ENCODE measurements around the gene CPHXL2. TPM values are rescaled to one million over a fixed set of nuclear protein-coding genes. Genes with fewer than 3 reads are reported as not detected.
A peak's percentile ranks its signal among the peaks of the same experiment; 100 is the strongest.

The CPHXL2 gene
- total and polyA plus RNA-seq, 4 donors = 0.21 to 0.47 TPM; not detected in 2

DNA sequence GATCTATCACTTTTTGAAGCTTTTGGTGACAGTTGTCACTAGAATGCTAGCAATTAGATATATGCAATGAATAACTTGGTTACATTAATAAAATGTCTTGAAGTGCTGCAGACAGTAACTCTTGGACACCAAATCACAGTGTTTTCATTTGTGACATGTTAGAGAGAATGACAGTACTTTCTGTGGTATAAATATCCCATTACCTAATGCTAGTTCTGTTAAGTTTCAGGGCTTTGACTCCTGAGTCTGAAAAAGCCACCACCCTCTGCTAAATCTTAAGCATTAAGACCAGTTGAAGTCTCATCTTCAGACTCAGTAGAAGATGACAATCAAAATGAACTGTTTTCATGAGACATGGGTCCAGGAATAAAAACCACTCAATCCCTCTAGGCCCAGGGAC lies 10.6 kb upstream of the CPHXL2 start:
- H3K36me3 ChIP-seq (ENCODE audit: control insufficient read depth, insufficient read depth, low read length) = no peaks in the 10 kb centered on the region
- no peak overlapping the region for H3K4me3 ChIP-seq (ENCODE audit: low read depth, low read length)
- no peaks in the 10 kb centered on the region for H3K4me1 ChIP-seq (ENCODE audit: control insufficient read depth, insufficient read depth, low read length)
- H3K27ac ChIP-seq (ENCODE audit: low read depth, low read length) = no peak overlapping the region
- no peaks in the 10 kb centered on the region for H3K9me3 ChIP-seq (ENCODE audit: control insufficient read depth, insufficient read depth, low read length)
- no peak for DNase-seq (ENCODE audit: low read depth in 4 of 6, low spot score in 6 of 6)
- H3K27me3 ChIP-seq (ENCODE audit: control insufficient read depth, insufficient read depth, low read length) = no peaks in the 10 kb centered on the region

DNA sequence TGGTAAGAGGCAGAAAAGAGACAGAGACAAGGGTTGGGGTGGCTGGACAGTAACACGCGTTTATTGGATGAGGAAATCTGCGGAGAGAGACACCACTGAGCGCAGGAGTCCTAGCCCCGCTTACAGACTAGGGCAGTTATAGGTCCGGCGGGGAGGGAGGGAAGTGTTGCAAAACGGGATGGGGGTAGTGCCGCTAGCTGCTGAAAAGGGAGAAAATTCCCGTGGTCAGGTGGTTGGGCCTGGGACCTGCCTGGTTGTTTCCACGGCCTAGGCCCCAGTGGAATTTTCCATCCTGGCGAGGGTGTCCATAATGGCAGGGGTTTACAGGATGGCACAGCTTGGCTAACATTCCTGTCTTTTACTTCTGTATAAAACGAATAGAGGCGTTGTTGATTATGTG lies 5.5 kb upstream of the CPHXL2 start:
- Histone ChIP-seq H3K4me3 (ENCODE audit: low read depth, low read length) (no peak overlapping the region), H3K27me3 (ENCODE audit: control insufficient read depth, insufficient read depth, low read length) (no peaks in the 10 kb centered on the region), H3K4me1 (ENCODE audit: control insufficient read depth, insufficient read depth, low read length) (no peaks in the 10 kb centered on the region), H3K36me3 (ENCODE audit: control insufficient read depth, insufficient read depth, low read length) (no peaks in the 10 kb centered on the region), H3K9me3 (ENCODE audit: control insufficient read depth, insufficient read depth, low read length) (no peaks in the 10 kb centered on the region), H3K27ac (ENCODE audit: low read depth, low read length) (no peak overlapping the region)
- WGBS (ENCODE audit: insufficient coverage) = 86% methylated on average over 14 of the region's 14 CpGs
- no peak for DNase-seq (ENCODE audit: low read depth in 4 of 6, low spot score in 6 of 6)

GRCh38 chr16:75679366-75679765 lies 2.6 kb upstream of the CPHXL2 start:
- H3K36me3 ChIP-seq (ENCODE audit: control insufficient read depth, insufficient read depth, low read length) = no peaks in the 10 kb centered on the region
- WGBS (ENCODE audit: insufficient coverage) = 88% methylated on average over 3 of the region's 5 CpGs
- no peaks in the 10 kb centered on the region for H3K27me3 ChIP-seq (ENCODE audit: control insufficient read depth, insufficient read depth, low read length)
- H3K4me1 ChIP-seq (ENCODE audit: control insufficient read depth, insufficient read depth, low read length) = no peaks in the 10 kb centered on the region
- no peak overlapping the region for H3K4me3 ChIP-seq (ENCODE audit: low read depth, low read length)
- no peaks in the 10 kb centered on the region for H3K9me3 ChIP-seq (ENCODE audit: control insufficient read depth, insufficient read depth, low read length)
- no peak overlapping the region for H3K27ac ChIP-seq (ENCODE audit: low read depth, low read length)
- DNase-seq (ENCODE audit: low read depth in 4 of 6, low spot score in 6 of 6) = no peak

GRCh38 chr16:75667503-75667902 lies 9.3 kb downstream of the CPHXL2 start:
- no peaks in the 10 kb centered on the region for H3K27me3 ChIP-seq (ENCODE audit: control insufficient read depth, insufficient read depth, low read length)
- H3K9me3 ChIP-seq (ENCODE audit: control insufficient read depth, insufficient read depth, low read length) = no peaks in the 10 kb centered on the region
- no peaks in the 10 kb centered on the region for H3K4me1 ChIP-seq (ENCODE audit: control insufficient read depth, insufficient read depth, low read length)
- no peak for DNase-seq (ENCODE audit: low read depth in 4 of 6, low spot score in 6 of 6)
- no peaks in the 10 kb centered on the region for H3K36me3 ChIP-seq (ENCODE audit: control insufficient read depth, insufficient read depth, low read length)
- no peak overlapping the region for H3K27ac ChIP-seq (ENCODE audit: low read depth, low read length)
- no peak overlapping the region for H3K4me3 ChIP-seq (ENCODE audit: low read depth, low read length)

GRCh38 chr16:75660726-75661302 lies 16.0 kb downstream of the CPHXL2 start:
- H3K36me3 ChIP-seq (ENCODE audit: control insufficient read depth, insufficient read depth, low read length) = peaks cover 18% of the 10 kb centered on the region
- H3K4me3 ChIP-seq (ENCODE audit: low read depth, low read length) = no peak overlapping the region
- WGBS (ENCODE audit: insufficient coverage) = 100% methylated on average over 1 of the region's 4 CpGs
- no peaks in the 10 kb centered on the region for H3K27me3 ChIP-seq (ENCODE audit: control insufficient read depth, insufficient read depth, low read length)
- no peak overlapping the region for H3K27ac ChIP-seq (ENCODE audit: low read depth, low read length)
- peak in 1 of 6 donors; percentile 22 for DNase-seq (ENCODE audit: low read depth in 4 of 6, low spot score in 6 of 6)
- H3K4me1 ChIP-seq (ENCODE audit: control insufficient read depth, insufficient read depth, low read length) = no peaks in the 10 kb centered on the region
- H3K9me3 ChIP-seq (ENCODE audit: control insufficient read depth, insufficient read depth, low read length) = no peaks in the 10 kb centered on the region

- H3K4me1 ChIP-seq (ENCODE audit: control insufficient read depth, insufficient read depth, low read length) = no peaks in the 10 kb centered on the region
- H3K27me3 ChIP-seq (ENCODE audit: control insufficient read depth, insufficient read depth, low read length) = no peaks in the 10 kb centered on the region
- no peak overlapping the region for H3K27ac ChIP-seq (ENCODE audit: low read depth, low read length)
- no peak overlapping the region for H3K4me3 ChIP-seq (ENCODE audit: low read depth, low read length)
- 76% methylated on average over 6 of the region's 6 CpGs for whole genome bisulfite sequencing (ENCODE audit: insufficient coverage)
- no peak for DNase-seq (ENCODE audit: low read depth in 4 of 6, low spot score in 6 of 6)
- H3K36me3 ChIP-seq (ENCODE audit: control insufficient read depth, insufficient read depth, low read length) = peaks cover 23% of the 10 kb centered on the region
- H3K9me3 ChIP-seq (ENCODE audit: control insufficient read depth, insufficient read depth, low read length) = no peaks in the 10 kb centered on the region
Observed at GRCh38 chr16:75660321-75660720, 16.5 kb downstream of the CPHXL2 start.

- Histone ChIP-seq H3K36me3 (ENCODE audit: control insufficient read depth, insufficient read depth, low read length) (peaks cover 32% of the 10 kb centered on the region), H3K9me3 (ENCODE audit: control insufficient read depth, insufficient read depth, low read length) (no peaks in the 10 kb centered on the region), H3K27ac (ENCODE audit: low read depth, low read length) (no peak overlapping the region), H3K4me3 (ENCODE audit: low read depth, low read length) (no peak overlapping the region), H3K27me3 (ENCODE audit: control insufficient read depth, insufficient read depth, low read length) (no peaks in the 10 kb centered on the region), H3K4me1 (ENCODE audit: control insufficient read depth, insufficient read depth, low read length) (no peaks in the 10 kb centered on the region)
- WGBS (ENCODE audit: insufficient coverage) = 90% methylated on average over 2 of the region's 2 CpGs
- DNase-seq (ENCODE audit: low read depth in 4 of 6, low spot score in 6 of 6) = no peak
Observed at GRCh38 chr16:75658175-75658574, 18.6 kb downstream of the CPHXL2 start.

- peaks cover 9% of the 10 kb centered on the region for H3K4me1 ChIP-seq (ENCODE audit: control insufficient read depth, insufficient read depth, low read length)
Observed at GRCh38 chr16:75653922-75654321, 22.9 kb downstream of the CPHXL2 start.

GRCh38 chr16:75648265-75649076 lies 28.3 kb downstream of the CPHXL2 start:
- H3K27me3 ChIP-seq (ENCODE audit: control insufficient read depth, insufficient read depth, low read length) = no peaks in the 10 kb centered on the region
- no peaks in the 10 kb centered on the region for H3K9me3 ChIP-seq (ENCODE audit: control insufficient read depth, insufficient read depth, low read length)
- peaks cover 19% of the 10 kb centered on the region for H3K4me1 ChIP-seq (ENCODE audit: control insufficient read depth, insufficient read depth, low read length)
- WGBS (ENCODE audit: insufficient coverage) = under 1% methylated on average over 54 of the region's 62 CpGs
- H3K27ac ChIP-seq (ENCODE audit: low read depth, low read length) = peak overlapping the region; percentile 99
- peak; percentile 75 to 96 (median 84) for DNase-seq (ENCODE audit: low read depth in 4 of 6, low spot score in 6 of 6)
- H3K4me3 ChIP-seq (ENCODE audit: low read depth, low read length) = peak overlapping the region; percentile 97
- H3K36me3 ChIP-seq (ENCODE audit: control insufficient read depth, insufficient read depth, low read length) = peaks cover 15% of the 10 kb centered on the region

More at GRCh38 chr16:75653922-75654321, 22.9 kb downstream of the CPHXL2 start:
- no peak overlapping the region for H3K4me3 ChIP-seq (ENCODE audit: low read depth, low read length)
- H3K27me3 ChIP-seq (ENCODE audit: control insufficient read depth, insufficient read depth, low read length) = no peaks in the 10 kb centered on the region
- H3K27ac ChIP-seq (ENCODE audit: low read depth, low read length) = no peak overlapping the region
- no CpG with 5 or more reads among the region's 1 CpG for WGBS (ENCODE audit: insufficient coverage)
- no peaks in the 10 kb centered on the region for H3K9me3 ChIP-seq (ENCODE audit: control insufficient read depth, insufficient read depth, low read length)
- H3K36me3 ChIP-seq (ENCODE audit: control insufficient read depth, insufficient read depth, low read length) = peaks cover 33% of the 10 kb centered on the region
- DNase-seq (ENCODE audit: low read depth in 4 of 6, low spot score in 6 of 6) = no peak

Measured in spinal cord (tissue), 10 donors.